ENCODE results near the gene CSPG4. TPM values are rescaled to one million over a fixed set of nuclear protein-coding genes. Genes with fewer than 3 reads are reported as not detected.
"Not testable (repeated sequence)": the region's sequence is repeated elsewhere in the genome, so short reads cannot be mapped to it uniquely, and the experiment has no call there.

Gene CSPG4
- total RNA-seq, 1 donor from 2014 or later: 0.07 TPM

- TF ChIP-seq CTCF (IDR thresholded peaks at IDR 0.05): peak; percentile 65
- H3K9me3 Mint-ChIP-seq; H3K36me3 Mint-ChIP-seq; H4K20me1 ChIP-seq (ENCODE audit: low read depth); H3K27me3 Mint-ChIP-seq (ENCODE audit: insufficient read depth, low read depth); H3K4me2 ChIP-seq; H3K4me1 Mint-ChIP-seq; H3K36me3 ChIP-seq; H3K9me3 ChIP-seq (ENCODE audit: low read depth); H3K27me3 ChIP-seq; H3K4me3 Mint-ChIP-seq; H3K27ac Mint-ChIP-seq; H3K4me3 ChIP-seq; H3K79me2 ChIP-seq (ENCODE audit: low read depth); H3K27ac ChIP-seq; H3K9ac ChIP-seq; H3F3A ChIP-seq (ENCODE audit: low read depth); H3K4me1 ChIP-seq: not testable (repeated sequence)
- DNase-seq (ENCODE audit: low spot score): peak; percentile 78
- H2AFZ ChIP-seq (replicated peaks): peak overlapping the region; percentile 68
These were observed 26.4 kb downstream of the CSPG4 start for GRCh38 chr15:75686212-75686642.

- Mint-ChIP-seq H3K9me3 (no peaks in the 10 kb centered on the region), H3K4me3 (no peak overlapping the region), H3K27me3 (ENCODE audit: insufficient read depth, low read depth) (peaks cover 7% of the 10 kb centered on the region), H3K27ac (no peak overlapping the region), H3K4me1 (peaks cover 15% of the 10 kb centered on the region), H3K36me3 (no peaks in the 10 kb centered on the region)
- Histone ChIP-seq H3K9ac (no peak overlapping the region), H3K36me3 (no peaks in the 10 kb centered on the region), H3K4me1 (peaks cover 3% of the 10 kb centered on the region), H3K27ac (no peak overlapping the region), H3F3A (ENCODE audit: low read depth) (peaks cover 1% of the 10 kb centered on the region), H3K9me3 (ENCODE audit: low read depth) (no peaks in the 10 kb centered on the region), H4K20me1 (ENCODE audit: low read depth) (no peaks in the 10 kb centered on the region), H3K4me2 (no peak overlapping the region), H3K4me3 (no peak overlapping the region), H3K27me3 (no peaks in the 10 kb centered on the region), H3K79me2 (ENCODE audit: low read depth) (no peaks in the 10 kb centered on the region), H2AFZ (replicated peaks) (no peak overlapping the region)
- TF ChIP-seq EZH2 (IDR thresholded peaks at IDR 0.05): no peak
- no peak for TF ChIP-seq EZH2phosphoT487 (IDR thresholded peaks at IDR 0.05)
- no peak for TF ChIP-seq CTCF (IDR thresholded peaks at IDR 0.05)
- DNase-seq (ENCODE audit: low spot score): no peak
These were observed 27.5 kb downstream of the CSPG4 start for GRCh38 chr15:75685195-75685594.

- H3K79me2 ChIP-seq (ENCODE audit: low read depth): no peaks in the 10 kb centered on the region
- peaks cover 15% of the 10 kb centered on the region for H3K4me1 Mint-ChIP-seq
These were observed 28.0 kb downstream of the CSPG4 start for GRCh38 chr15:75684648-75685047.

More at GRCh38 chr15:75684648-75685047, 28.0 kb downstream of the CSPG4 start:
- no peaks in the 10 kb centered on the region for H3K9me3 ChIP-seq (ENCODE audit: low read depth)
- peaks cover 8% of the 10 kb centered on the region for H3K4me1 ChIP-seq
- H3K9ac ChIP-seq: no peak overlapping the region
- Mint-ChIP-seq H3K9me3 (no peaks in the 10 kb centered on the region), H3K4me3 (peak overlapping the region; percentile 30), H3K27me3 (ENCODE audit: insufficient read depth, low read depth) (peaks cover 7% of the 10 kb centered on the region), H3K27ac (no peak overlapping the region), H3K36me3 (no peaks in the 10 kb centered on the region)
- H3F3A ChIP-seq (ENCODE audit: low read depth): peaks cover 7% of the 10 kb centered on the region
- no peaks in the 10 kb centered on the region for H3K36me3 ChIP-seq
- no peak overlapping the region for H3K4me3 ChIP-seq
- H3K27me3 ChIP-seq: no peaks in the 10 kb centered on the region
- H2AFZ ChIP-seq (replicated peaks): no peak overlapping the region
- no peaks in the 10 kb centered on the region for H4K20me1 ChIP-seq (ENCODE audit: low read depth)
- no peak overlapping the region for H3K4me2 ChIP-seq
- no peak overlapping the region for H3K27ac ChIP-seq
- no peak for DNase-seq (ENCODE audit: low spot score)
- TF ChIP-seq EZH2 (IDR thresholded peaks at IDR 0.05): no peak
- TF ChIP-seq EZH2phosphoT487 (IDR thresholded peaks at IDR 0.05): no peak
- TF ChIP-seq CTCF (IDR thresholded peaks at IDR 0.05): no peak
